ENCODE measurements around the gene ZNF91. TPM values are rescaled to one million over a fixed set of nuclear protein-coding genes. Genes with fewer than 3 reads are reported as not detected.
"Not testable (repeated sequence)": the region's sequence is repeated elsewhere in the genome, so short reads cannot be mapped to it uniquely, and the experiment has no call there.

ZNF91 gene
- total RNA-seq, 4 donors from 2014 or later, result 39.4 to 119 (median 76.6) TPM

DNA sequence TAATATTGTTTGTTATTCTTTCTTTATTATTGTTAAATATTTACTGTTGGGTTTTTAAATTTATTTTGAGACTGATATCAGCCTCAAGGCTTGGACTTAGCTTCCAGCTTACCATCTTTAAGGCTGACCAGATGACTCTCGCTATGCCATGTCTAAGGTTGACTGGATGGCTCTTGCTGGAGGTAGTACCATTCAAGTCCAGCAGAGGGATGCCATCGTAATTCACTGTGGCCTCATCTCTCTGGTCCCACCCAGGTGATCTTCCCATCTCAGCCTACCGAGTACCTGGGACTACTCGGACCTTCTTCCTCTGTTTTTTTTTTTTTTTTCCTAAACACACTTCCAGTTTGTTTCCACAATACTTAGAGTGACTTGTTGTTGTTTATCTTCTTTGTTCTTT, 41.7 kb upstream of the ZNF91 start:
- Histone ChIP-seq H3K4me3 (no peak overlapping the region), H3K9me3 (no peaks in the 10 kb centered on the region), H3K4me1 (no peaks in the 10 kb centered on the region), H3K36me3 (no peaks in the 10 kb centered on the region), H3K27me3 (no peaks in the 10 kb centered on the region), H3K27ac (no peak overlapping the region)
- TF ChIP-seq POLR2A (IDR thresholded peaks at IDR 0.05), result no peak
- TF ChIP-seq, protein P1, sequence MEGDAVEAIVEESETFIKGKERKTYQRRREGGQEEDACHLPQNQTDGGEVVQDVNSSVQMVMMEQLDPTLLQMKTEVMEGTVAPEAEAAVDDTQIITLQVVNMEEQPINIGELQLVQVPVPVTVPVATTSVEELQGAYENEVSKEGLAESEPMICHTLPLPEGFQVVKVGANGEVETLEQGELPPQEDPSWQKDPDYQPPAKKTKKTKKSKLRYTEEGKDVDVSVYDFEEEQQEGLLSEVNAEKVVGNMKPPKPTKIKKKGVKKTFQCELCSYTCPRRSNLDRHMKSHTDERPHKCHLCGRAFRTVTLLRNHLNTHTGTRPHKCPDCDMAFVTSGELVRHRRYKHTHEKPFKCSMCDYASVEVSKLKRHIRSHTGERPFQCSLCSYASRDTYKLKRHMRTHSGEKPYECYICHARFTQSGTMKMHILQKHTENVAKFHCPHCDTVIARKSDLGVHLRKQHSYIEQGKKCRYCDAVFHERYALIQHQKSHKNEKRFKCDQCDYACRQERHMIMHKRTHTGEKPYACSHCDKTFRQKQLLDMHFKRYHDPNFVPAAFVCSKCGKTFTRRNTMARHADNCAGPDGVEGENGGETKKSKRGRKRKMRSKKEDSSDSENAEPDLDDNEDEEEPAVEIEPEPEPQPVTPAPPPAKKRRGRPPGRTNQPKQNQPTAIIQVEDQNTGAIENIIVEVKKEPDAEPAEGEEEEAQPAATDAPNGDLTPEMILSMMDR (IDR thresholded peaks at IDR 0.05), result no peak
- intact Hi-C loops (cut with DNase I; ENCODE audit: low total_unique reads), result no loop called here
- no peak for DNase-seq

DNA sequence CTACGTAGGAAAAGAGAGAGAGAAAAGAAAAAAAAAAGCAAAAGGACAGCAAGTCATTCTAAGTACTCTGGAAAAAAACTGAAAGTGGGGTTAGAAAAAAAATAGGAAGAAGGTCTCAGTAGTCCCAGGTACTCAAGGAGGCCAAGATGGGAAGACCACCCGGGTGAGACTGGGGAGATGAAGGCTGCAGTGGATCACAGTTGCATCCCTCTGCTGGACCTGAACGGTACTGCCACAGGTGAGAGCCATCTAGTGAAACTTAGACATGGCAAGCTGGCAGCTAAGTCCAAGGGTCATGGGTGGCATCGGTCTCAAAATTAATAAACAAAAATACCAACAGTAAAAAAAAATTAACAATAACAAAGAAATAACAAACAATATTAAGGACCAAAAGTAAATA, 41.0 kb upstream of the ZNF91 start:
- no peaks in the 10 kb centered on the region for H3K36me3 ChIP-seq
- no peaks in the 10 kb centered on the region for H3K27me3 ChIP-seq
- H3K27ac ChIP-seq, result no peak overlapping the region
- H3K4me1 ChIP-seq, result no peaks in the 10 kb centered on the region
- H3K4me3 ChIP-seq, result no peak overlapping the region
- H3K9me3 ChIP-seq, result no peaks in the 10 kb centered on the region
- no peak for TF ChIP-seq POLR2A (IDR thresholded peaks at IDR 0.05)
- TF ChIP-seq, protein P1 (IDR thresholded peaks at IDR 0.05), result no peak
- intact Hi-C loops (cut with DNase I; ENCODE audit: low total_unique reads), result no loop called here
- DNase-seq, result no peak

DNA sequence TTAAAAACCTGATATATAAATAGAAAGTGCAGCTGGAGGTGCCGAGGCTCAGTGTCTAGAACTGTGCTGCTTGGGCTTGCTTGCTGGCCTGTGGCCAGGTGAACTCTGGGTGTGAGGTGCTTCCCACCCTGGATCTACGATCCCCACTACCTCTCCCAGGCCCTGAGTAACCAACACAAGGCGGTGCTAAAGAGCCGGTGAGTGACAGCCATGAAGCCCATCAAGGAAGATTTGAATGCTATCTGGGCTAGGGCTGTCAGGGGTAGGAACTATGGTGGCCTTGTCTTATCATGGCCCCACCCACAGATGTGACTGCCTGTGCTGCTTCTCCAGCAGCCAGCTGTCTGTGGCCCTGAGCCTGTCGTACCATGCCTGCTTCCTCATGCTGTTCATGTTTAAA, 25.6 kb upstream of the ZNF91 start:
- TF ChIP-seq POLR2A (IDR thresholded peaks at IDR 0.05), result no peak
- TF ChIP-seq, protein P1 (IDR thresholded peaks at IDR 0.05), result no peak
- no peak for DNase-seq

DNA sequence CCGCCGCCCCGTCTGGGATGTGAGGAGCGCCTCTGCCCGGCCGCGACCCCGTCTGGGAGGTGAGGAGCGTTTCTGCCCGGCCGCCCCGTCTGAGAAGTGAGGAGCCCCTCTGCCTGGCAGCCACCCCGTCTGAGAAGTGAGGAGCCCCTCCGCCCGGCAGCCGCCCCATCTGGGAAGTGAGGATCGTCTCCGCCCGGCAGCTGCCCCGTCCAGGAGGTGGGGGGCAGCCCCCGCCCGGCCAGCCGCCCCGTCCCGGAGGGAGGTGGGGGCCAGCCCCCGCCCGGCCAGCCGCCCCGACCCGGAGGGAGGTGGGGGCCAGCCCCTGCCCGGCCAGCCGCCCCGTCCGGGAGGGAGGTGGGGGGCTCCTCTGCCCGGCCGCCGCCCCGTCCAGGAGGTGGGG, 24.0 kb upstream of the ZNF91 start:
- H3K4me3 ChIP-seq; H3K27me3 ChIP-seq; H3K27ac ChIP-seq; DNase-seq; H3K36me3 ChIP-seq; H3K4me1 ChIP-seq; H3K9me3 ChIP-seq; intact Hi-C loops (cut with DNase I; ENCODE audit: low total_unique reads): not testable (repeated sequence)

More for the DNA sequence above, 25.6 kb upstream of the ZNF91 start:
- Histone ChIP-seq H3K27me3 (no peaks in the 10 kb centered on the region), H3K4me1 (no peaks in the 10 kb centered on the region), H3K27ac (no peak overlapping the region), H3K36me3 (no peaks in the 10 kb centered on the region), H3K9me3 (no peaks in the 10 kb centered on the region), H3K4me3 (no peak overlapping the region)
- intact Hi-C loops (cut with DNase I; ENCODE audit: low total_unique reads), result no loop called here

DNA sequence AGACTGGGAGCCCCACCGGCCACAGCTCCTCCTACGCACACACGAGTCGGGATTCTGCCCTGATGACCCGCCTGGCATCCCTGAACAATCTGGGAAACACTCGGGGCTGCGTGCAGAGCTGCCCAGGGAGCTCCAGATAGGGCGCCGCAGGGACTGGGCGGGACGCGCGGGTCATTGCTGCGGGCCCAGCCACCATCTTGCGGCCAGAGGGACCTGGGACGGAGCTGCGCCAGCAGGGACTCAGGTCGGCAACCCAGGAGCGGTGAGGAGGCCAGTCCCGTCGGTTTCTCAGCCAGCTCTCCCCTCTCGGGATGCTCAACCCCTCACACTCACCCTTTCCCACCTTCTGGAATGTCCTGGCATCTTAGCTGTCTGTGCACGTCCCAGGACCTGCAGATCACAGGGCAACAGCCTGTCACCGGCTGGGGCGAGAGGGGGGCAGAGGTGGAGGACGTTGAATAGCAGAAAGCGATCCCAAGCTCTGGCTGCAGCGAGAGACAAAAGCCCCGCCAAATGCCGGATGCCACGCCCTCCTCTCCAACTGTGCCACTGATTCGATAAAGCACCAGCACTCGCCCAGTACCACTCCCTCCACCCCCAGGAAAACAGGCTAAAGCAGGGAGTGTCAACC, 20.4 kb upstream of the ZNF91 start:
- TF ChIP-seq, protein P1 (IDR thresholded peaks at IDR 0.05), result no peak
- TF ChIP-seq POLR2A (IDR thresholded peaks at IDR 0.05), result no peak
- Histone ChIP-seq H3K27ac (no peak overlapping the region), H3K9me3 (no peaks in the 10 kb centered on the region), H3K27me3 (no peaks in the 10 kb centered on the region), H3K4me1 (no peaks in the 10 kb centered on the region), H3K36me3 (no peaks in the 10 kb centered on the region), H3K4me3 (peak overlapping the region in 1 of 2 donors; percentile 8)
- intact Hi-C loops (cut with DNase I; ENCODE audit: low total_unique reads), result no loop called here
- no peak for DNase-seq

DNA sequence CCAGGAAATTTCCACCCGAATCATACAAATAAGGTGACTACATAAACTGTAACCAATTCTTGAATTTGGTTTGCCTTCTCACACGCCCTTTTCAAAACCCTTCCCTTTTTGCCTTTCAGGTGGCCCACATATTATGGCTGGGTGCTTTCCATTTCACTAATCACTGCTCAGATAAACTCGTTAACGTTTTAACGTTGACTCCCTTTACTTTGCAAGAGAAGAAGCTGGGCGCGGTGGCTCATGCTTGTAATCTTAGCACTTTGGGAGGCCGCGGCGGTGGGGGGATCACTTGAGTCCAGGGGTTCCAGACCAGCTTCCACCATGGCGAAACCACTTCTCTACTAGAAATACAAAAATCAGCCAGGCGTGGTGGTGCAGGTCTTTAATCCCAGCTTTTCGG, 19.8 kb upstream of the ZNF91 start:
- no peaks in the 10 kb centered on the region for H3K9me3 ChIP-seq
- H3K4me3 ChIP-seq, result peak overlapping the region in 1 of 2 donors; percentile 8
- H3K36me3 ChIP-seq, result no peaks in the 10 kb centered on the region
- DNase-seq, result no peak
- no peak overlapping the region for H3K27ac ChIP-seq
- intact Hi-C loops (cut with DNase I; ENCODE audit: low total_unique reads), result no loop called here
- H3K27me3 ChIP-seq, result no peaks in the 10 kb centered on the region
- no peaks in the 10 kb centered on the region for H3K4me1 ChIP-seq
- TF ChIP-seq POLR2A (IDR thresholded peaks at IDR 0.05), result no peak
- TF ChIP-seq, protein P1 (IDR thresholded peaks at IDR 0.05), result no peak

All from uterus (tissue), 4 donors.